Measurements from ENCODE around the gene ATP2A3.

ATP2A3 gene

GRCh38 chr17:3974138-3974687 lies 10.0 kb upstream of the ATP2A3 start:
- in situ Hi-C loops (cut with MboI; ENCODE audit: low sequenced_read_pairs) = no loop called here

- in situ Hi-C loops (cut with MboI; ENCODE audit: low sequenced_read_pairs) = no loop called here
Measured at GRCh38 chr17:3973495-3974137, 9.4 kb upstream of the ATP2A3 start.

- in situ Hi-C loops (cut with MboI; ENCODE audit: low sequenced_read_pairs) = no loop called here
Measured at GRCh38 chr17:3972931-3973330, 8.7 kb upstream of the ATP2A3 start.

- in situ Hi-C loops (cut with MboI; ENCODE audit: low sequenced_read_pairs) = no loop called here
Measured at GRCh38 chr17:3972281-3972731, 8.1 kb upstream of the ATP2A3 start.

GRCh38 chr17:3970668-3971067 lies 6.4 kb upstream of the ATP2A3 start:
- in situ Hi-C loops (cut with MboI; ENCODE audit: low sequenced_read_pairs) = no loop called here

GRCh38 chr17:3969963-3970362 lies 5.7 kb upstream of the ATP2A3 start:
- in situ Hi-C loops (cut with MboI; ENCODE audit: low sequenced_read_pairs) = no loop called here

GRCh38 chr17:3968886-3969524 lies 4.8 kb upstream of the ATP2A3 start:
- in situ Hi-C loops (cut with MboI; ENCODE audit: low sequenced_read_pairs) = no loop called here

GRCh38 chr17:3968015-3968414 lies 3.8 kb upstream of the ATP2A3 start:
- in situ Hi-C loops (cut with MboI; ENCODE audit: low sequenced_read_pairs) = no loop called here

- in situ Hi-C loops (cut with MboI; ENCODE audit: low sequenced_read_pairs) = no loop called here
Measured at GRCh38 chr17:3966720-3967363, 2.6 kb upstream of the ATP2A3 start.

- in situ Hi-C loops (cut with MboI; ENCODE audit: low sequenced_read_pairs) = no loop called here
Measured at GRCh38 chr17:3965118-3965800, 1.0 kb upstream of the ATP2A3 start.

GRCh38 chr17:3963237-3964201 lies 718 bp downstream of the ATP2A3 start:
- in situ Hi-C loops (cut with MboI; ENCODE audit: low sequenced_read_pairs) = no loop called here

- in situ Hi-C loops (cut with MboI; ENCODE audit: low sequenced_read_pairs) = no loop called here
Measured at GRCh38 chr17:3962965-3963236, 1.3 kb downstream of the ATP2A3 start.

- in situ Hi-C loops (cut with MboI; ENCODE audit: low sequenced_read_pairs) = no loop called here
Measured at GRCh38 chr17:3962217-3962964, 1.8 kb downstream of the ATP2A3 start.

GRCh38 chr17:3961564-3962047 lies 2.6 kb downstream of the ATP2A3 start:
- in situ Hi-C loops (cut with MboI; ENCODE audit: low sequenced_read_pairs) = no loop called here

- in situ Hi-C loops (cut with MboI; ENCODE audit: low sequenced_read_pairs) = no loop called here
Measured at GRCh38 chr17:3960764-3961163, 3.5 kb downstream of the ATP2A3 start.

GRCh38 chr17:3959921-3960601 lies 4.2 kb downstream of the ATP2A3 start:
- in situ Hi-C loops (cut with MboI; ENCODE audit: low sequenced_read_pairs) = no loop called here

- in situ Hi-C loops (cut with MboI; ENCODE audit: low sequenced_read_pairs) = no loop called here
Measured at GRCh38 chr17:3959295-3959899, 4.8 kb downstream of the ATP2A3 start.

- in situ Hi-C loops (cut with MboI; ENCODE audit: low sequenced_read_pairs) = no loop called here
Measured at GRCh38 chr17:3957735-3958599, 6.3 kb downstream of the ATP2A3 start.

All from hTERT RPE-1 (cell line).